Chondrocyte (in vitro differentiated cells): Measurements from ENCODE around the gene TAS1R2. TPM values are rescaled to one million over a fixed set of nuclear protein-coding genes. Genes with fewer than 3 reads are reported as not detected.
A peak's percentile ranks its signal among the peaks of the same experiment; 100 is the strongest.
"Not testable (repeated sequence)": the region's sequence is repeated elsewhere in the genome, so short reads cannot be mapped to it uniquely, and the experiment has no call there.

Source experiments
- DNase-seq: peaks from one replicate; pipeline ENCODE4 v3.0.0; 2021; ENCODE audit warnings: mixed read lengths, low spot score
- H3K27ac Mint-ChIP-seq: one replicate; pipeline ENCODE4 v1.8.0; 2021; ENCODE audit warnings: mild to moderate bottlenecking, moderate library complexity, mixed read lengths; ENCODE audit not compliant: unreplicated experiment
- H3K27me3 Mint-ChIP-seq: 2 replicates; pipeline ENCODE4 v1.8.0; 2021; ENCODE audit warnings: low read depth, mixed read lengths
- H3K36me3 Mint-ChIP-seq: 2 replicates; pipeline ENCODE4 v1.8.0; 2021; ENCODE audit warnings: low read depth, mixed read lengths
- H3K4me1 Mint-ChIP-seq: 2 replicates; pipeline ENCODE4 v1.8.0; 2021; ENCODE audit warnings: low read depth, mild to moderate bottlenecking, mixed read lengths
- H3K4me3 Mint-ChIP-seq: one replicate; pipeline ENCODE4 v1.8.0; 2021; ENCODE audit warnings: mild to moderate bottlenecking, moderate library complexity, mixed read lengths; ENCODE audit not compliant: unreplicated experiment
- H3K9me3 Mint-ChIP-seq: 2 replicates; pipeline ENCODE4 v1.8.0; 2021; ENCODE audit warnings: low read depth, mixed read lengths
- total RNA-seq: library from RNA; stranded (reverse); gene quantifications from 3 replicates; pipeline ENCODE4 v1.2.1, GENCODE V29; 2021
- TF ChIP-seq, protein P1 (sequence below): fragments of 200-600 bp; sonication (generic); IDR thresholded peaks from 2 replicates; pipeline ENCODE4 v1.5.0; 2021; ENCODE audit warnings: antibody characterized with exemption, mild to moderate bottlenecking, moderate library complexity

TAS1R2 gene
- total RNA-seq, 1 donor from 2014 or later: not detected

DNA sequence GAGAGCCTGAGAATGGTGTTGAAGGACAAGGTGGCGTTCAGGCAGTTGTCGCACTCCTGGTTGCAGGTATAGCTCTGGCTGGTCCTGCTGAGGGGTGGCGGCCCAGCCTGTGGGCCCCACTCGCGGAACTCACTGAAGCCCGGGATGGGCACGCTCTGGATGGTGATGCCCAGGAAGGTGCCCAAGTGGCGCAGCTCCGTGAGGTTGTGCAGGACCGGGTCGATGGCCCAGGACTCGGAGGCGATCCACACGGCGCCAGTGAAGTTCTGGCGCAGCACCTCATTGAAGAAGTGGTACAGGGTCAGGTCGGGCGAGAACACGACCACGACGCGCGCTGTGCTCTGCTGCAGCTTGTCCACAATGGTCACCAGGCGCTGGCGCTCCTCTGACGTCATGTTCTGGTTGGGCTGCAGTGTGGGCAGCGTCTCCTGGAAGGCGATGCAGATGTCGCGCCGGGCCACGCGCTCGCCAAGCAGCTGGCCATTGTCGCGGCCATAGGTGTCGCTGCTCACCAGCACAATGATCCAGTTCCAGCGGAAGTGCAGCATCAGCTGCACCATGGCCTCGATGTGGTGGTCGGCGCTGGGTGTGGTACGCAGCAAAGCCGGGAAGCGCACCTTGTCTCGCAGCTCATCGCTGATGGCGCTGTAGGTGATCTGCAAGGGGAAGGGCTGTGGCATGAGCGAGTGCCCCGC is 5.0 kb downstream of the TAS1R2 start:
- TF ChIP-seq, protein P1, sequence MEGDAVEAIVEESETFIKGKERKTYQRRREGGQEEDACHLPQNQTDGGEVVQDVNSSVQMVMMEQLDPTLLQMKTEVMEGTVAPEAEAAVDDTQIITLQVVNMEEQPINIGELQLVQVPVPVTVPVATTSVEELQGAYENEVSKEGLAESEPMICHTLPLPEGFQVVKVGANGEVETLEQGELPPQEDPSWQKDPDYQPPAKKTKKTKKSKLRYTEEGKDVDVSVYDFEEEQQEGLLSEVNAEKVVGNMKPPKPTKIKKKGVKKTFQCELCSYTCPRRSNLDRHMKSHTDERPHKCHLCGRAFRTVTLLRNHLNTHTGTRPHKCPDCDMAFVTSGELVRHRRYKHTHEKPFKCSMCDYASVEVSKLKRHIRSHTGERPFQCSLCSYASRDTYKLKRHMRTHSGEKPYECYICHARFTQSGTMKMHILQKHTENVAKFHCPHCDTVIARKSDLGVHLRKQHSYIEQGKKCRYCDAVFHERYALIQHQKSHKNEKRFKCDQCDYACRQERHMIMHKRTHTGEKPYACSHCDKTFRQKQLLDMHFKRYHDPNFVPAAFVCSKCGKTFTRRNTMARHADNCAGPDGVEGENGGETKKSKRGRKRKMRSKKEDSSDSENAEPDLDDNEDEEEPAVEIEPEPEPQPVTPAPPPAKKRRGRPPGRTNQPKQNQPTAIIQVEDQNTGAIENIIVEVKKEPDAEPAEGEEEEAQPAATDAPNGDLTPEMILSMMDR: no peak
- no peaks in the 10 kb centered on the region for H3K4me1 Mint-ChIP-seq
- no peaks in the 10 kb centered on the region for H3K36me3 Mint-ChIP-seq
- H3K27me3 Mint-ChIP-seq: peaks cover 14% of the 10 kb centered on the region
- no peak overlapping the region for H3K4me3 Mint-ChIP-seq
- no peaks in the 10 kb centered on the region for H3K9me3 Mint-ChIP-seq
- DNase-seq: no peak
- H3K27ac Mint-ChIP-seq: no peak overlapping the region

DNA sequence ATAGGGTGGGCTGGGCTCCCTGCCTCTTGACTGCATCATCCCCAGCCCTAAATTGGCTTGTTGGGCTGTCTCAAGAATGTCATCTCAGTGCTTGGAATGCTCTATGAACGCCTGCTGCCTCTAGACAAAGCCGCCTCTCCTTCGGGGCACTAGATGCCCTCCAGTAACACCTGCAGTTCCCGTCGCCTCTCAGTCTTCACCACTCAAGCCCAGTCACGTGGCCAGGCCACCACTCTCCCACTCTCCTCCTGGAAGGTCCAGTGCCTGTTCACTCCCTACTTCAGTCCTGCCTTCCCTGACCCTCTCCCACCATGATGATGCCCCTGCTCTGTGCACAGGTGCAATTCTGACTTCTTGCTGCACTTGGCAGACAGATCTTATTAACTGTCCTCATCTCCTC is 7.0 kb downstream of the TAS1R2 start:
- no peak for DNase-seq
- peaks cover 17% of the 10 kb centered on the region for H3K27me3 Mint-ChIP-seq
- no peaks in the 10 kb centered on the region for H3K36me3 Mint-ChIP-seq
- no peak overlapping the region for H3K27ac Mint-ChIP-seq
- TF ChIP-seq, protein P1: no peak
- H3K4me1 Mint-ChIP-seq: no peaks in the 10 kb centered on the region
- H3K4me3 Mint-ChIP-seq: no peak overlapping the region
- H3K9me3 Mint-ChIP-seq: peaks cover 2% of the 10 kb centered on the region

DNA sequence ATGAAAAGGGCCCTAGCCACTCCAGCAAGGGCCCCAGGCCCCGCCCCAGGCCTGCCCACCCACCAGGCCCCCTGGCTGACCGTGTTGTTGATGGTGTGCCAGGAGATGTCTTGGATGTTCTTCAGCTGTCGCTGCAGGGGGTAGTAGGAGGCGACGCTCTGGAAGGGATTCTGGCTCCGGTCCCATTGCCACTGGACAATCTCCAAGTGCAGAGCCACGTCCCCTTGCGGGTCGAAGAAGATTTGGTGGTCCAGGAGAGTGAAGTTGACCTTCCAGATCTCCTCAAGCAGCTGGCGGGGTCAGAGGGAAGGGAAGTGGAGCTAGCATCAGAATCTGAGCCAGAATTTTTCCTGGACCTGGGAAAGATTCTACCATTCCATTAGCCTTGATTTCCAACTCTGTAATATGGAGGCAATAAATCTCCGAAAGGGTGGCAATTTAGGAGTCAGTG is 10.2 kb downstream of the TAS1R2 start:
- Mint-ChIP-seq H3K4me3 (no peak overlapping the region), H3K36me3 (no peaks in the 10 kb centered on the region), H3K4me1 (no peaks in the 10 kb centered on the region), H3K27me3 (peaks cover 20% of the 10 kb centered on the region), H3K9me3 (peaks cover 4% of the 10 kb centered on the region), H3K27ac (no peak overlapping the region)
- peak; percentile 37 for DNase-seq
- TF ChIP-seq, protein P1: no peak

DNA sequence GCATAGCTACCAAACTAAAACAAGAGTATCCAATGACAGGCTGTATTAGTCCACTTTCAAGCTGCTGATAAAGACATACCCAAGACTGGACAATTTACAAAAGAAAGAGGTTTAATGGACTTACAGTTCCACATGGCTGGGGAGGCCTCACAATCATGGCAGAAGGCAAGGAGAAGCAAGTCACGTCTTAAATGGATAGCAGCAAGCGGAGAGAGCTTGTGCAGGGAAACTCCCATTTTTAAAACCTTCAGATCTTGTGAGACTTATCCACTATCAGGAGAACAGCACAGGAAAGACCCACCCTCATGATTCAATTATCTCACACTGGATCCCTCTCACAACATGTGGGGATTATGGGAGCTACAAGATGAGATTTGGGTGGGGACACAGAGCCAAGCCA is 11.7 kb downstream of the TAS1R2 start:
- not testable (repeated sequence) for H3K9me3 Mint-ChIP-seq, H3K27ac Mint-ChIP-seq, H3K36me3 Mint-ChIP-seq, H3K4me3 Mint-ChIP-seq, DNase-seq, H3K4me1 Mint-ChIP-seq
- H3K27me3 Mint-ChIP-seq: peaks cover 31% of the 10 kb centered on the region

DNA sequence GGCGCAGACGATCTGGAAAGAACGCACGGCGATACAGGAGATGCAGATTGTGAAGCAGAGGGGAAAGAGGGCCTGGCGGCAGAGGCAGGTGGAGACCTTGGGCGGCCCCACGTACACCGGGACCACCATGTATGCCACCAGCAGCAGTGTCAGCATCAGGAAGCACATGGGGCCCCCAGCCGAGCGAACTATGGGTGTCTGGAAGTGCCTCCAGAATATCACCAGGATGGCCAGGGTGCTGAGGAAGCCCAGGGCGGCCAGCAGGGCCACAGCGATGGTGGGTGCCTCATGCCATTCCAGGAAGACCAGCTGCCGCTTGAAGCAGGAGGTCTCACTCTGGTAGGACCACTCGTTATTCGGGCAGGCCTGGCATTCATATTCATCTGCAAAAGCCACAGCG is 19.3 kb downstream of the TAS1R2 start:
- TF ChIP-seq, protein P1: no peak
- Mint-ChIP-seq H3K27me3 (peaks cover 45% of the 10 kb centered on the region), H3K9me3 (peaks cover 13% of the 10 kb centered on the region), H3K27ac (no peak overlapping the region), H3K4me3 (no peak overlapping the region), H3K36me3 (peaks cover 2% of the 10 kb centered on the region), H3K4me1 (no peaks in the 10 kb centered on the region)
- no peak for DNase-seq

DNA sequence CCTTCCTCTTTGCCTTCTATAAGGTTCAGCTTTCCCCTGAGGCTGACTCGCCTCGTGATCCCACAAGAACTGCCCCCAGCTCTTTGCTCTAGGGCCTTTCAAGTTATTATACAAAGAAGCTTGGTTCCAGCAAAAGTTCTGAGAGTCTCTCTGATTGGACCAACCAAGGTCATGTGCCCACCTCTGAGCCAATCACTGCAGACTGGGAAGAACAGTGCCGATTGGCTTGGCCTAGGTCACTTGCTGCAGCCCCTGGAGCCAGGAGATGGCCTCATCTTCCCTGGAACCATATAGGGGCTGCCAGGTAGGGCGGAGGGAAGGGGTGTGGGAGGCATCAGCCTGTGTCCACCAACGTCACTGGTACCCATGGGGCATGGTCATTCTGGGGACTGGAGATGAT is 22.8 kb downstream of the TAS1R2 start:
- TF ChIP-seq, protein P1: no peak
- Mint-ChIP-seq H3K36me3 (no peaks in the 10 kb centered on the region), H3K9me3 (no peaks in the 10 kb centered on the region), H3K27ac (no peak overlapping the region), H3K4me1 (no peaks in the 10 kb centered on the region), H3K27me3 (peaks cover 35% of the 10 kb centered on the region), H3K4me3 (no peak overlapping the region)
- DNase-seq: no peak

DNA sequence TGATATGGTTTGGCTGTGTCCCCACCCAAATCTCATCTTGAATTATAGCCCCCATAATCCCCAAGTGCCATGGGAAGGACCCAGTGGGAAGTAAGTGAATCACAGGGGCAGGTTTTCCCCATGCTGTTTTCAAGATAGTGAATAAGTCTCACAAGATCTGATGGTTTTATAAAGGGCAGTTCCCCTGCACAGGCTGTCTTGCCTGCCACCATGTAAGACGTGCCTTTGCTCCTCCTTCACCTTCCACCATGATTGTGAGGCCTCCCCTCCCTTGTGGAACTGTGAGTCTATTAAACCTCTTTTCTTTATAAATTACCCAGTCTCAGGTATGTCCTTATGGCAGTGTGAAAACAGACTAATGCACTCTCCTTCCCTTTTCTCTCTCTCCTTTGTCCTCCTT is 27.1 kb downstream of the TAS1R2 start:
- DNase-seq, H3K4me1 Mint-ChIP-seq, H3K9me3 Mint-ChIP-seq, H3K27ac Mint-ChIP-seq, H3K36me3 Mint-ChIP-seq, H3K4me3 Mint-ChIP-seq: not testable (repeated sequence)
- H3K27me3 Mint-ChIP-seq: peaks cover 28% of the 10 kb centered on the region
